ENCODE measurements around the gene KCNF1. TPM values are rescaled to one million over a fixed set of nuclear protein-coding genes. Genes with fewer than 3 reads are reported as not detected.

The KCNF1 gene
- total RNA-seq, 1 experiment from 2014 or later = 1.3 TPM

DNA sequence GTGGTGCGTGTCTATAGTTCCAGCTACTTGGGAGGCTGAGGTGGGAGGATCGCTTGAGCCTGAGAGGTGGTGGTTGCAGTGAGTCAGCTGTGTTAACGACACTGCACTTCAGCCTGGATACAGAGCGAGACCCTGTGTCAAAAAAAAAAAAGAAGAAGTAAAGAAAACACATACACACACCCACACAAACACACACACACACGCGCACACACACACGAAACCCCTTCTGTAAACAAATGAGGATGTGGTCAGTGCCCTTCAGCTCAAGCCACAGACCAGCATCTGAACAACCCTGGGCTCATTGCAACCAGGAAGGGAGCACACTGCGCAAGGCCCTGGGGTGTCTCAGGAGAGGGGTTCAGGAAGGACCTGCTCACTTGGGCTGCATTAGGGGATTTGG, 47.9 kb upstream of the KCNF1 start:
- Histone ChIP-seq H3F3A (ENCODE audit: low read length, unreplicated experiment) (no peaks in the 10 kb centered on the region), H3K27ac (ENCODE audit: low read length) (no peak overlapping the region), H3K36me3 (ENCODE audit: low read depth, low read length) (no peaks in the 10 kb centered on the region), H3K9me3 (ENCODE audit: low read length) (no peaks in the 10 kb centered on the region), H4K20me1 (ENCODE audit: low read length) (no peaks in the 10 kb centered on the region), H3K4me2 (ENCODE audit: low read length) (no peak overlapping the region), H3K9ac (ENCODE audit: low read length) (no peak overlapping the region), H3K4me3 (ENCODE audit: low read length) (no peak overlapping the region), H2AFZ (ENCODE audit: low read length) (no peak overlapping the region), H3K27me3 (ENCODE audit: low read length) (peaks cover 44% of the 10 kb centered on the region), H3K79me2 (ENCODE audit: low read length) (no peaks in the 10 kb centered on the region), H3K4me1 (ENCODE audit: insufficient read depth, low read length) (peaks cover 7% of the 10 kb centered on the region), H3K9me2 (replicated peaks; ENCODE audit: low read length) (no peaks in the 10 kb centered on the region)
- no peak for ATAC-seq
- no peak for DNase-seq
- TF ChIP-seq, protein P1, sequence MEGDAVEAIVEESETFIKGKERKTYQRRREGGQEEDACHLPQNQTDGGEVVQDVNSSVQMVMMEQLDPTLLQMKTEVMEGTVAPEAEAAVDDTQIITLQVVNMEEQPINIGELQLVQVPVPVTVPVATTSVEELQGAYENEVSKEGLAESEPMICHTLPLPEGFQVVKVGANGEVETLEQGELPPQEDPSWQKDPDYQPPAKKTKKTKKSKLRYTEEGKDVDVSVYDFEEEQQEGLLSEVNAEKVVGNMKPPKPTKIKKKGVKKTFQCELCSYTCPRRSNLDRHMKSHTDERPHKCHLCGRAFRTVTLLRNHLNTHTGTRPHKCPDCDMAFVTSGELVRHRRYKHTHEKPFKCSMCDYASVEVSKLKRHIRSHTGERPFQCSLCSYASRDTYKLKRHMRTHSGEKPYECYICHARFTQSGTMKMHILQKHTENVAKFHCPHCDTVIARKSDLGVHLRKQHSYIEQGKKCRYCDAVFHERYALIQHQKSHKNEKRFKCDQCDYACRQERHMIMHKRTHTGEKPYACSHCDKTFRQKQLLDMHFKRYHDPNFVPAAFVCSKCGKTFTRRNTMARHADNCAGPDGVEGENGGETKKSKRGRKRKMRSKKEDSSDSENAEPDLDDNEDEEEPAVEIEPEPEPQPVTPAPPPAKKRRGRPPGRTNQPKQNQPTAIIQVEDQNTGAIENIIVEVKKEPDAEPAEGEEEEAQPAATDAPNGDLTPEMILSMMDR (conservative IDR thresholded peaks at IDR 0.05; ENCODE audit: low read depth, low read length) = no peak
- TF ChIP-seq EZH2phosphoT487 (IDR thresholded peaks at IDR 0.05; ENCODE audit: borderline replicate concordance, low read length) = no peak
- no peak for TF ChIP-seq EZH2 (IDR thresholded peaks at IDR 0.05; ENCODE audit: low read length, unreplicated experiment)
- ChIA-PET POLR2A (ENCODE audit: unreplicated experiment) (no interaction called here), CTCF (no interaction called here)
- BruUV-seq (replicated peaks) = no TSS peak
- intact Hi-C loops (cut with micrococcal nuclease) = no loop called here

DNA sequence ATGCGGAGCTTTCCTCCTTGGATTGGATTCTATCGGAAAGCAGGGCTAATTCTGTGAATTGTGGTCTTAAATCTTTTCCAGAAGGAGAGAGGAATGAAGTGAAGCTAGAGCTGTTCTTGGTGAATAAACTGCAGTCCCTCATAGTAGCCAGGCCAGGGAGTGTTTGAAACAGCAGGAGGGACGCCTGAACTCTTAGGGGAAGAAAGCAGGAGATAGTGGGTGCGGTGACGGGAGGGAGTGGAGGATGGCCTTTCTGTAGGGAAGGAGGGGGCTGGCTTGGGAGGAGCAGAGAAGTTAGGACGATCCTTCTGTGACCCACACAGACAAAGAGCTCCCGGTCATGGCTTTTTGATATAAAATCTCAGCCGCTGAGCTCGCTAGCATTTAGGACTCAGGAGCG, 47.5 kb upstream of the KCNF1 start:
- peaks cover 40% of the 10 kb centered on the region for H3K27me3 ChIP-seq (ENCODE audit: low read length)
- DNase-seq (no peak), ATAC-seq (no peak)
- no TSS peak for BruUV-seq (replicated peaks)
- H3K4me2 ChIP-seq (ENCODE audit: low read length) = no peak overlapping the region
- H3F3A ChIP-seq (ENCODE audit: low read length, unreplicated experiment) = no peaks in the 10 kb centered on the region
- H3K9ac ChIP-seq (ENCODE audit: low read length) = no peak overlapping the region
- CTCF ChIA-PET = no interaction called here
- H3K9me2 ChIP-seq (replicated peaks; ENCODE audit: low read length) = no peaks in the 10 kb centered on the region
- no peak overlapping the region for H3K4me3 ChIP-seq (ENCODE audit: low read length)
- no peaks in the 10 kb centered on the region for H3K9me3 ChIP-seq (ENCODE audit: low read length)
- H3K79me2 ChIP-seq (ENCODE audit: low read length) = no peaks in the 10 kb centered on the region
- peaks cover 11% of the 10 kb centered on the region for H3K4me1 ChIP-seq (ENCODE audit: insufficient read depth, low read length)
- TF ChIP-seq EZH2 (IDR thresholded peaks at IDR 0.05; ENCODE audit: low read length, unreplicated experiment) (no peak), EZH2phosphoT487 (IDR thresholded peaks at IDR 0.05; ENCODE audit: borderline replicate concordance, low read length) (no peak)
- TF ChIP-seq, protein P1 (conservative IDR thresholded peaks at IDR 0.05; ENCODE audit: low read depth, low read length) = no peak
- intact Hi-C loops (cut with micrococcal nuclease) = no loop called here
- H3K27ac ChIP-seq (ENCODE audit: low read length) = no peak overlapping the region
- no peaks in the 10 kb centered on the region for H4K20me1 ChIP-seq (ENCODE audit: low read length)
- no peak overlapping the region for H2AFZ ChIP-seq (ENCODE audit: low read length)
- POLR2A ChIA-PET (ENCODE audit: unreplicated experiment) = no interaction called here
- no peaks in the 10 kb centered on the region for H3K36me3 ChIP-seq (ENCODE audit: low read depth, low read length)

DNA sequence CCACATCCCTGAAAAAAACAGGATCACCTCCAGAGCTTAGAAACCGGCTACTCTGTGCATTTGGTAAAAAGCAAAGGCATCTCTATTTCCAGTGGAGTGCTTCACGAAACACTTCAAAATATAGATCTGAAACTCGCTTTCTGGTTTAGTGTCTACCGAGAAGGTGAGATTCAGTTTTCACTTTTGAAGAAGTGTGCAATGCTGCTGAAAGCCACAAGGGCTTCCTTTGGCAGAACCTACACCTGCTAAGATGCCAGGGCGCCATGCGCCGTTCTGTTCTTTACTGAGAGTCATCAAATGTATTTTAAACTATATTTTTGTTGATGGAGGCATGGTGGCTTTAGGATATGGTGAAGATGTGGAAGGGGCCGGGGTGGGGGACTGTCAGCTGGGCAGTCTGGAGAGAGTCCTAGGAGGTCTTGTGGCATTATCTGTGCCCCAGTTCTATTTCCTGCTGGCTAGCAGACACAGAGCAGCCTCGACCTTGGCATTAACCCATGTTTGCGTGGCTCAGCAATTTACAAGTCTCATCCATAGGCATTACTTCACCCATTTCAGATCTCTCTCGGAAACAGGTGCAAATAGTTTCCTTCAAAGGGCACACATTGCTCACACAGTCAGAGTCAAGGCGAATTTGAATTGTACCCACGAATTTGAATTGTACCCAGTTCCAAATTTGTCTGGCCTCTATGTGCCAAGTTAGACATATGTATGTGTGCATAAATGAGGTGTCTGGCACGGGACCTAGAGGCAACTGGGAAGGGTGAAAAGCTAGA, 46.7 kb upstream of the KCNF1 start:
- H3K9ac ChIP-seq (ENCODE audit: low read length) = no peak overlapping the region
- ATAC-seq (no peak), DNase-seq (no peak)
- H3K79me2 ChIP-seq (ENCODE audit: low read length) = no peaks in the 10 kb centered on the region
- H3K9me2 ChIP-seq (replicated peaks; ENCODE audit: low read length) = no peaks in the 10 kb centered on the region
- no peak overlapping the region for H2AFZ ChIP-seq (ENCODE audit: low read length)
- H4K20me1 ChIP-seq (ENCODE audit: low read length) = no peaks in the 10 kb centered on the region
- CTCF ChIA-PET = no interaction called here
- intact Hi-C loops (cut with micrococcal nuclease) = no loop called here
- H3K4me3 ChIP-seq (ENCODE audit: low read length) = no peak overlapping the region
- peaks cover 13% of the 10 kb centered on the region for H3K4me1 ChIP-seq (ENCODE audit: insufficient read depth, low read length)
- H3K4me2 ChIP-seq (ENCODE audit: low read length) = no peak overlapping the region
- TF ChIP-seq, protein P1 (conservative IDR thresholded peaks at IDR 0.05; ENCODE audit: low read depth, low read length) = peak; percentile 30; the same call in 1 of the 2 replicates
- TF ChIP-seq EZH2phosphoT487 (IDR thresholded peaks at IDR 0.05; ENCODE audit: borderline replicate concordance, low read length) = no peak
- no TSS peak for BruUV-seq (replicated peaks)
- POLR2A ChIA-PET (ENCODE audit: unreplicated experiment) = no interaction called here
- H3K9me3 ChIP-seq (ENCODE audit: low read length) = no peaks in the 10 kb centered on the region
- no peaks in the 10 kb centered on the region for H3K36me3 ChIP-seq (ENCODE audit: low read depth, low read length)
- no peaks in the 10 kb centered on the region for H3F3A ChIP-seq (ENCODE audit: low read length, unreplicated experiment)
- no peak overlapping the region for H3K27ac ChIP-seq (ENCODE audit: low read length)
- H3K27me3 ChIP-seq (ENCODE audit: low read length) = peaks cover 32% of the 10 kb centered on the region
